H9 (cell line): ENCODE measurements around the gene NT5DC4. TPM values are rescaled to one million over a fixed set of nuclear protein-coding genes. Genes with fewer than 3 reads are reported as not detected.

Experiments used
- DNase-seq: peaks from one replicate; pipeline ENCODE4 v3.0.0-alpha.2; 2017
- H2AFZ ChIP-seq: one replicate; pipeline ENCODE4 v1.6.1; 2013; ENCODE audit warnings: mild to moderate bottlenecking, low read length, control low read depth, moderate library complexity
- H2AK5ac ChIP-seq: 2 replicates; pipeline ENCODE4 v1.6.1; 2013; ENCODE audit warnings: low read length, control low read depth, mixed read lengths; ENCODE audit not compliant: insufficient read length
- H2BK120ac ChIP-seq: one replicate; pipeline ENCODE4 v1.6.1; 2013; ENCODE audit warnings: low read depth, mild to moderate bottlenecking, low read length, control low read depth, inconsistent platforms; ENCODE audit not compliant: poor library complexity, severe bottlenecking
- H2BK12ac ChIP-seq: 2 replicates; pipeline ENCODE4 v1.6.1; 2013; ENCODE audit warnings: low read length, control low read depth, mixed read lengths, low read depth; ENCODE audit not compliant: insufficient read length
- H2BK15ac ChIP-seq: 2 replicates; pipeline ENCODE4 v1.6.1; 2013; ENCODE audit warnings: low read depth, low read length, control low read depth
- H2BK20ac ChIP-seq: one replicate; pipeline ENCODE4 v1.6.1; 2013; ENCODE audit warnings: low read depth, mild to moderate bottlenecking, low read length, control low read depth, inconsistent platforms; ENCODE audit not compliant: poor library complexity, severe bottlenecking
- H2BK5ac ChIP-seq: 2 replicates; pipeline ENCODE4 v1.6.1; 2013; ENCODE audit warnings: low read length, control low read depth, mixed read lengths; ENCODE audit not compliant: insufficient read length
- H3K14ac ChIP-seq: 2 replicates; pipeline ENCODE4 v1.6.1; 2013; ENCODE audit warnings: low read length, control low read depth; ENCODE audit not compliant: insufficient read depth
- H3K18ac ChIP-seq: 2 replicates; pipeline ENCODE4 v1.6.1; 2013; ENCODE audit warnings: low read depth, mild to moderate bottlenecking, mixed read lengths, low read length, control low read depth; ENCODE audit not compliant: insufficient read length
- H3K23ac ChIP-seq: 2 replicates; pipeline ENCODE4 v1.6.1; 2013; ENCODE audit warnings: low read length, control low read depth, mixed read lengths, low read depth; ENCODE audit not compliant: insufficient read length
- H3K23me2 ChIP-seq: 2 replicates; pipeline ENCODE4 v1.6.1; 2013; ENCODE audit warnings: low read depth, mild to moderate bottlenecking, mixed read lengths, low read length, control low read depth; ENCODE audit not compliant: insufficient read length, poor library complexity, severe bottlenecking
- H3K27ac ChIP-seq: 2 replicates; pipeline ENCODE4 v1.5.1; 2013; ENCODE audit warnings: low read length, control low read depth, mixed read lengths, low read depth; ENCODE audit not compliant: insufficient read length
- H3K27me3 ChIP-seq: 2 replicates; pipeline ENCODE4 v1.6.1; 2013; ENCODE audit warnings: low read length, control low read depth, inconsistent platforms; ENCODE audit not compliant: insufficient read depth
- H3K4ac ChIP-seq: 2 replicates; pipeline ENCODE4 v1.6.1; 2013; ENCODE audit warnings: low read depth, mild to moderate bottlenecking, control low read depth, inconsistent platforms, low read length, moderate library complexity
- H3K4me1 ChIP-seq: 2 replicates; pipeline ENCODE4 v1.6.1; 2013; ENCODE audit warnings: low read length, control low read depth, inconsistent platforms; ENCODE audit not compliant: insufficient read depth
- H3K4me2 ChIP-seq: 2 replicates; pipeline ENCODE4 v1.6.1; 2013; ENCODE audit warnings: low read length, control low read depth, mixed read lengths; ENCODE audit not compliant: insufficient read length, insufficient read depth
- H3K56ac ChIP-seq: 2 replicates; pipeline ENCODE4 v1.6.1; 2013; ENCODE audit warnings: low read depth, mild to moderate bottlenecking, mixed read lengths, low read length, control low read depth; ENCODE audit not compliant: insufficient read length
- H3K79me1 ChIP-seq: 2 replicates; pipeline ENCODE4 v1.6.1; 2013; ENCODE audit warnings: low read depth, mild to moderate bottlenecking, moderate library complexity, low read length, control low read depth, inconsistent platforms; ENCODE audit not compliant: insufficient read depth, poor library complexity, severe bottlenecking
- H3K79me2 ChIP-seq: 2 replicates; pipeline ENCODE4 v1.6.1; 2013; ENCODE audit warnings: low read length, control low read depth, inconsistent platforms; ENCODE audit not compliant: insufficient read depth
- H3K9ac ChIP-seq: 2 replicates; pipeline ENCODE4 v1.6.1; 2013; ENCODE audit warnings: low read length, control low read depth, mixed read lengths; ENCODE audit not compliant: insufficient read length; ENCODE audit errors: extremely low read depth
- H3K9me3 ChIP-seq: one replicate; pipeline ENCODE4 v1.6.1; 2013; ENCODE audit warnings: low read depth, low read length, inconsistent platforms; ENCODE audit not compliant: control insufficient read depth
- H3T11ph ChIP-seq: one replicate; pipeline ENCODE4 v1.6.1; 2013; ENCODE audit warnings: mild to moderate bottlenecking, low read length, control low read depth, inconsistent platforms
- H4K20me1 ChIP-seq: one replicate; pipeline ENCODE4 v1.6.1; 2013; ENCODE audit not compliant: control insufficient read depth, insufficient read length, insufficient read depth
- H4K5ac ChIP-seq: 2 replicates; pipeline ENCODE4 v1.6.1; 2013; ENCODE audit warnings: low read depth, mild to moderate bottlenecking, mixed read lengths, low read length, control low read depth; ENCODE audit not compliant: insufficient read length
- H4K8ac ChIP-seq: replicated peaks from 2 replicates; pipeline ENCODE4 v1.6.1; 2013; ENCODE audit warnings: low read length, control low read depth, mixed read lengths, low read depth; ENCODE audit not compliant: insufficient read length
- H4K91ac ChIP-seq: 2 replicates; pipeline ENCODE4 v1.6.1; 2013; ENCODE audit warnings: low read depth, mild to moderate bottlenecking, moderate library complexity, mixed read lengths, low read length, control low read depth; ENCODE audit not compliant: insufficient read length
- H3K27ac Mint-ChIP-seq, 3 experiments: 2 replicates in 2 of 3; 3 replicates in 1 of 3; pipeline ENCODE4 v1.8.0; 2020 to 2021; ENCODE audit warnings: mixed read lengths in 3 of 3, mild to moderate bottlenecking in 1 of 3, moderate library complexity in 1 of 3
- H3K27me3 Mint-ChIP-seq: 2 replicates; pipeline ENCODE4 v1.8.0; 2021; ENCODE audit warnings: low read depth, mild to moderate bottlenecking, moderate library complexity, mixed read lengths
- H3K36me3 Mint-ChIP-seq, 3 experiments: 2 replicates in 2 of 3; 3 replicates in 1 of 3; pipeline ENCODE4 v1.8.0; 2020 to 2021; ENCODE audit warnings: low read depth in 3 of 3, mixed read lengths in 3 of 3; ENCODE audit not compliant: insufficient read depth in 1 of 3
- H3K4me1 Mint-ChIP-seq, 2 experiments: 2 replicates each; pipeline ENCODE4 v1.8.0; 2020; ENCODE audit warnings: mixed read lengths in 2 of 2
- H3K4me3 Mint-ChIP-seq, 2 experiments: 2 replicates in 1 of 2; 3 replicates in 1 of 2; pipeline ENCODE4 v1.8.0; 2020 to 2021; ENCODE audit warnings: mild to moderate bottlenecking in 2 of 2, mixed read lengths in 2 of 2, moderate library complexity in 1 of 2
- H3K9me3 Mint-ChIP-seq, 2 experiments: 2 replicates in 1 of 2; 3 replicates in 1 of 2; pipeline ENCODE4 v1.8.0; 2020; ENCODE audit warnings: mild to moderate bottlenecking in 2 of 2, mixed read lengths in 2 of 2, moderate library complexity in 1 of 2
- CTCF ChIP-seq: fragments of 200-600 bp; sonication (generic); conservative IDR thresholded peaks from 3 replicates; pipeline ENCODE4 v1.8.0; 2021; ENCODE audit warnings: antibody characterized with exemption, mild to moderate bottlenecking
- WGBS: extraction: QIAGEN DNeasy Blood & Tissue Kit; methylation state at CpG from one replicate; pipeline ENCODE4 v1.1.7; 2013; ENCODE audit warnings: missing lambda C conversion rate, low lambda C conversion rate, mixed read lengths; ENCODE audit not compliant: insufficient read length; ENCODE audit errors: extremely low coverage; 5-methylcytosine and 5-hydroxymethylcytosine counted together
- total RNA-seq: library from RNA; stranded (reverse); gene quantifications from 2 replicates; pipeline ENCODE4 v1.2.1, GENCODE V29; 2021

The NT5DC4 gene
- total RNA-seq, 1 experiment from 2014 or later, result not detected

GRCh38 chr2:112783187-112783714 lies 62.4 kb downstream of the NT5DC4 start:
- H3K9me3 Mint-ChIP-seq, result no peaks in the 10 kb centered on the region

More at GRCh38 chr2:112783187-112783714, 62.4 kb downstream of the NT5DC4 start:
- Histone ChIP-seq H2AFZ (no peak overlapping the region), H3K4me2 (no peak overlapping the region), H4K8ac (no peak overlapping the region), H2AK5ac (no peak overlapping the region), H3K18ac (no peak overlapping the region), H2BK15ac (no peak overlapping the region), H3K4me1 (peaks cover 7% of the 10 kb centered on the region), H3K9ac (no peak overlapping the region), H2BK5ac (no peak overlapping the region), H3K27ac (no peak overlapping the region), H4K5ac (no peak overlapping the region), H3K79me2 (no peaks in the 10 kb centered on the region), H2BK20ac (no peak overlapping the region), H3K79me1 (no peaks in the 10 kb centered on the region), H3K4ac (no peak overlapping the region), H3K23me2 (no peaks in the 10 kb centered on the region), H3T11ph (no peak overlapping the region), H4K20me1 (no peaks in the 10 kb centered on the region), H3K14ac (no peak overlapping the region), H3K23ac (no peak overlapping the region), H3K27me3 (no peaks in the 10 kb centered on the region), H4K91ac (no peak overlapping the region), H2BK12ac (no peak overlapping the region), H2BK120ac (no peak overlapping the region), H3K9me3 (no peaks in the 10 kb centered on the region), H3K56ac (no peak overlapping the region)
- no peak for DNase-seq
- no peaks in the 10 kb centered on the region; a peak in 1 of 7 replicates for H3K36me3 Mint-ChIP-seq
- no peak overlapping the region for H3K27ac Mint-ChIP-seq
- H3K4me1 Mint-ChIP-seq, result peaks cover 33 to 34% of the 10 kb centered on the region in 2 experiments
- WGBS, result no CpG with 5 or more reads among the region's 3 CpGs
- H3K27me3 Mint-ChIP-seq, result no peaks in the 10 kb centered on the region
- no peak overlapping the region; a peak in 1 of 5 replicates for H3K4me3 Mint-ChIP-seq
- no peak for TF ChIP-seq CTCF
